ENCODE data around the gene AGAP2.
"Not testable (repeated sequence)": the region's sequence is repeated elsewhere in the genome, so short reads cannot be mapped to it uniquely, and the experiment has no call there.

GRCh38 chr12:57774634-57775033 is 36.1 kb upstream of the AGAP2 start:
- not testable (repeated sequence) for TF ChIP-seq POLR2A, CTCF (IDR thresholded peaks at IDR 0.05)
